Stimulated activated CD8-positive, alpha-beta memory T cell treated with anti-CD3 and anti-CD28 coated beads, Interleukin-4, amount 100 ng/mL, for 4 hours (primary cell): ENCODE data around the gene PEX5.
"Not testable (repeated sequence)": the region's sequence is repeated elsewhere in the genome, so short reads cannot be mapped to it uniquely, and the experiment has no call there.

ENCODE experiments used
- DNase-seq, 2 donors: peaks; one replicate each; pipeline ENCODE4 v3.0.0-alpha.2; 2020; ENCODE audit warnings: low read depth in 2 of 2, low spot score in 1 of 2

PEX5 gene

GRCh38 chr12:7210642-7211151, 21.2 kb downstream of the PEX5 start:
- DNase-seq: no peak

GRCh38 chr12:7212678-7213077, 23.2 kb downstream of the PEX5 start:
- DNase-seq: no peak

- not testable (repeated sequence) for DNase-seq
Observed at GRCh38 chr12:7213745-7214144, 24.3 kb downstream of the PEX5 start.

- DNase-seq: no peak
Observed at GRCh38 chr12:7217475-7218069, 28.1 kb downstream of the PEX5 start.

- peak; percentile 38 to 55 for DNase-seq
Observed at GRCh38 chr12:7219599-7220243, 30.2 kb downstream of the PEX5 start.

- no peak for DNase-seq
Observed at GRCh38 chr12:7221486-7221885, 32.0 kb downstream of the PEX5 start.

GRCh38 chr12:7229741-7230140, 40.3 kb downstream of the PEX5 start:
- no peak for DNase-seq

- no peak for DNase-seq
Observed at GRCh38 chr12:7241404-7242005, 52.0 kb downstream of the PEX5 start.

- no peak for DNase-seq
Observed at GRCh38 chr12:7242176-7243101, 53.0 kb downstream of the PEX5 start.

GRCh38 chr12:7251328-7251996, 62.0 kb downstream of the PEX5 start:
- DNase-seq: not testable (repeated sequence)

- no peak for DNase-seq
Observed at GRCh38 chr12:7259060-7259459, 69.6 kb downstream of the PEX5 start.
